K562 (cell line): ENCODE results near the gene MRRF.

ENCODE experiments used
- CCAR2 ChIP-seq: fragments of 200-400 bp; formaldehyde crosslinking; IDR thresholded peaks from 2 replicates; pipeline ENCODE4 v1.6.1; 2017; ENCODE audit warnings: mild to moderate bottlenecking, low read depth, low read length
- CEBPG ChIP-seq, 3 experiments: fragments of 200-800 bp in 1 of 3; sonication (Bioruptor generic) in 1 of 3; sonication (generic) in 1 of 3; formaldehyde crosslinking in 1 of 3; IDR thresholded peaks in 2 of 3; conservative IDR thresholded peaks in 1 of 3; 2 replicates each; pipeline versions ENCODE4 v1.6.1 to v1.8.0; 2016 to 2022; ENCODE audit warnings: missing compliant biosample characterization in 2 of 3, missing genetic modification characterization in 2 of 3, mild to moderate bottlenecking in 1 of 3, missing genetic modification reagents in 1 of 3
- MAFF ChIP-seq: IDR thresholded peaks from 2 replicates; pipeline ENCODE4 v1.6.1; 2012; ENCODE audit warnings: low read length, improper control_type of control experiment
- TF ChIP-seq, protein P1 (sequence below): fragments of 150-350 bp; IDR thresholded peaks from 2 replicates; pipeline ENCODE4 v1.6.1; 2014; ENCODE audit warnings: low read depth, mild to moderate bottlenecking, low read length, borderline replicate concordance
- TF ChIP-seq, protein P2 (sequence below), 2 experiments: fragments of 450-650 bp in 1 of 2; sonication (generic) in 1 of 2; formaldehyde crosslinking in 1 of 2; IDR thresholded peaks in 1 of 2; conservative IDR thresholded peaks in 1 of 2; 2 replicates each; pipeline versions ENCODE4 v1.6.1 to v1.8.1; 2016 to 2023; ENCODE audit warnings: mild to moderate bottlenecking in 2 of 2, moderate library complexity in 2 of 2, inconsistent platforms in 1 of 2, missing genetic modification reagents in 1 of 2
- TF ChIP-seq, protein P3 (sequence below): sonication (generic); formaldehyde crosslinking; IDR thresholded peaks from 2 replicates; pipeline ENCODE4 v1.8.0; 2022; ENCODE audit warnings: mild to moderate bottlenecking, missing genetic modification reagents, borderline replicate concordance

DNA sequence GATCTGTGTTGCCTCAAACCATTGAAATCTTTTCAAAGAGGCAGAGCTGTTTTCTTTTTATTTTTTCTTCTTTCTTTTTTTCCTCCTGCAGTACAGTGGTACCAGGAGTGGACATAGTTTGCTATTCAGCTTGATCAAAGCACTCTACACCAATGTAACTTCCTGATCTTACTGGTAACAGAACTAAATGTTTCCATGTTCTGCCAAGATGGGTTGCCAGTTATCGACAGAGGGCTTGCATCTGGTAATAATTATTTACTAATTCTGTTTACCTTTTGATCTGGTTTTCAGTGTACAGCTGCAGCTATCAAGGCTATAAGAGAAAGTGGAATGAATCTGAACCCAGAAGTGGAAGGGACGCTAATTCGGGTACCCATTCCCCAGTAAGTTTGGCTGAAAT lies 26.8 kb downstream of the MRRF start:
- TF ChIP-seq, protein P1, sequence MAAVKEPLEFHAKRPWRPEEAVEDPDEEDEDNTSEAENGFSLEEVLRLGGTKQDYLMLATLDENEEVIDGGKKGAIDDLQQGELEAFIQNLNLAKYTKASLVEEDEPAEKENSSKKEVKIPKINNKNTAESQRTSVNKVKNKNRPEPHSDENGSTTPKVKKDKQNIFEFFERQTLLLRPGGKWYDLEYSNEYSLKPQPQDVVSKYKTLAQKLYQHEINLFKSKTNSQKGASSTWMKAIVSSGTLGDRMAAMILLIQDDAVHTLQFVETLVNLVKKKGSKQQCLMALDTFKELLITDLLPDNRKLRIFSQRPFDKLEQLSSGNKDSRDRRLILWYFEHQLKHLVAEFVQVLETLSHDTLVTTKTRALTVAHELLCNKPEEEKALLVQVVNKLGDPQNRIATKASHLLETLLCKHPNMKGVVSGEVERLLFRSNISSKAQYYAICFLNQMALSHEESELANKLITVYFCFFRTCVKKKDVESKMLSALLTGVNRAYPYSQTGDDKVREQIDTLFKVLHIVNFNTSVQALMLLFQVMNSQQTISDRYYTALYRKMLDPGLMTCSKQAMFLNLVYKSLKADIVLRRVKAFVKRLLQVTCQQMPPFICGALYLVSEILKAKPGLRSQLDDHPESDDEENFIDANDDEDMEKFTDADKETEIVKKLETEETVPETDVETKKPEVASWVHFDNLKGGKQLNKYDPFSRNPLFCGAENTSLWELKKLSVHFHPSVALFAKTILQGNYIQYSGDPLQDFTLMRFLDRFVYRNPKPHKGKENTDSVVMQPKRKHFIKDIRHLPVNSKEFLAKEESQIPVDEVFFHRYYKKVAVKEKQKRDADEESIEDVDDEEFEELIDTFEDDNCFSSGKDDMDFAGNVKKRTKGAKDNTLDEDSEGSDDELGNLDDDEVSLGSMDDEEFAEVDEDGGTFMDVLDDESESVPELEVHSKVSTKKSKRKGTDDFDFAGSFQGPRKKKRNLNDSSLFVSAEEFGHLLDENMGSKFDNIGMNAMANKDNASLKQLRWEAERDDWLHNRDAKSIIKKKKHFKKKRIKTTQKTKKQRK = no peak
- no peak for TF ChIP-seq CEBPG (CRISPR knock-in tag; IDR thresholded peaks at IDR 0.05)
- no peak for TF ChIP-seq CEBPG (tag; conservative IDR thresholded peaks at IDR 0.05 in 1 of 2, IDR thresholded peaks at IDR 0.05 in 1 of 2)
- TF ChIP-seq, protein P2, sequence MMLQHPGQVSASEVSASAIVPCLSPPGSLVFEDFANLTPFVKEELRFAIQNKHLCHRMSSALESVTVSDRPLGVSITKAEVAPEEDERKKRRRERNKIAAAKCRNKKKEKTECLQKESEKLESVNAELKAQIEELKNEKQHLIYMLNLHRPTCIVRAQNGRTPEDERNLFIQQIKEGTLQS (IDR thresholded peaks at IDR 0.05) = no peak
- TF ChIP-seq, protein P2 (CRISPR knock-in tag; conservative IDR thresholded peaks at IDR 0.05) = no peak
- no peak for TF ChIP-seq MAFF
- no peak for TF ChIP-seq CCAR2
- TF ChIP-seq, protein P3, sequence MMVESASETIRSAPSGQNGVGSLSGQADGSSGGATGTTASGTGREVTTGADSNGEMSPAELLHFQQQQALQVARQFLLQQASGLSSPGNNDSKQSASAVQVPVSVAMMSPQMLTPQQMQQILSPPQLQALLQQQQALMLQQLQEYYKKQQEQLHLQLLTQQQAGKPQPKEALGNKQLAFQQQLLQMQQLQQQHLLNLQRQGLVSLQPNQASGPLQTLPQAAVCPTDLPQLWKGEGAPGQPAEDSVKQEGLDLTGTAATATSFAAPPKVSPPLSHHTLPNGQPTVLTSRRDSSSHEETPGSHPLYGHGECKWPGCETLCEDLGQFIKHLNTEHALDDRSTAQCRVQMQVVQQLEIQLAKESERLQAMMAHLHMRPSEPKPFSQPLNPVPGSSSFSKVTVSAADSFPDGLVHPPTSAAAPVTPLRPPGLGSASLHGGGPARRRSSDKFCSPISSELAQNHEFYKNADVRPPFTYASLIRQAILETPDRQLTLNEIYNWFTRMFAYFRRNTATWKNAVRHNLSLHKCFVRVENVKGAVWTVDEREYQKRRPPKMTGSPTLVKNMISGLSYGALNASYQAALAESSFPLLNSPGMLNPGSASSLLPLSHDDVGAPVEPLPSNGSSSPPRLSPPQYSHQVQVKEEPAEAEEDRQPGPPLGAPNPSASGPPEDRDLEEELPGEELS = no peak
